ENCODE data around the gene TMEM132D. TPM values are rescaled to one million over a fixed set of nuclear protein-coding genes. Genes with fewer than 3 reads are reported as not detected.

Gene TMEM132D
- polyA plus RNA-seq, 1 donor from 2014 or later, result 1.3 TPM

GRCh38 chr12:129791396-129791795, 112.4 kb downstream of the TMEM132D start (continued):
- TF ChIP-seq MXI1 (conservative IDR thresholded peaks at IDR 0.05; ENCODE audit: poor library complexity, severe bottlenecking), result no peak
- no peak for TF ChIP-seq EP300 (conservative IDR thresholded peaks at IDR 0.05; ENCODE audit: poor library complexity, severe bottlenecking)

DNA sequence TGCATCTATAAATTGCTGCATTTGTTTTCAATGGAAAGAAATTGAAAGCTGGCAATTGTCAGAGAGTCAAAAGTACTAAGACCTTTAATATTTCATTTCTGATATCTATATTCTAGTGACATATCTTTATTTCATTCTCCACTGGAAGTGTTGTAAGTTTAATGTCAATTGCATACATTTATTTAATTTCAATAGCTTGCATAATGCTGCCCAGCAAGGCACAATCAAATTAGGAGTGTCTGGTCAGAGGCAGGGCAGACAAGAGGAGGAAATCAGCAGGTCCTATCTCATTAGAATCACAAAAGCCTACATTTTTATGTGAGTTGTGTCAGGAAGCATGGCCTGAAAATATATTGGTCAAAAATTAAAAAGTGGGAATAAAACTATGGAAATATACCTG, 112.9 kb downstream of the TMEM132D start:
- Histone ChIP-seq H2AFZ (ENCODE audit: low read depth, low read length) (no peak overlapping the region), H3K27me3 (ENCODE audit: insufficient read depth, low read depth, low read length) (no peaks in the 10 kb centered on the region), H3K36me3 (ENCODE audit: insufficient read depth, low read length) (no peaks in the 10 kb centered on the region), H3K9ac (ENCODE audit: low read length) (no peak overlapping the region), H3F3A (ENCODE audit: insufficient read depth, low read length, poor library complexity, severe bottlenecking) (no peaks in the 10 kb centered on the region), H3K9me3 (ENCODE audit: low read length) (no peaks in the 10 kb centered on the region), H3K9me2 (ENCODE audit: insufficient read depth, low read length) (no peaks in the 10 kb centered on the region), H3K79me2 (replicated peaks; ENCODE audit: insufficient read depth, low read length) (no peaks in the 10 kb centered on the region), H3K4me3 (ENCODE audit: low read length) (no peak overlapping the region), H3K27ac (ENCODE audit: low read length) (no peak overlapping the region), H4K20me1 (ENCODE audit: insufficient read depth) (no peaks in the 10 kb centered on the region), H3K4me2 (ENCODE audit: low read length) (no peak overlapping the region)
- no peak for TF ChIP-seq POLR2AphosphoS5 (IDR thresholded peaks at IDR 0.05)
- TF ChIP-seq SMC3 (conservative IDR thresholded peaks at IDR 0.05; ENCODE audit: poor library complexity), result no peak
- no peak for TF ChIP-seq MXI1 (conservative IDR thresholded peaks at IDR 0.05; ENCODE audit: poor library complexity, severe bottlenecking)
- TF ChIP-seq, protein P1, sequence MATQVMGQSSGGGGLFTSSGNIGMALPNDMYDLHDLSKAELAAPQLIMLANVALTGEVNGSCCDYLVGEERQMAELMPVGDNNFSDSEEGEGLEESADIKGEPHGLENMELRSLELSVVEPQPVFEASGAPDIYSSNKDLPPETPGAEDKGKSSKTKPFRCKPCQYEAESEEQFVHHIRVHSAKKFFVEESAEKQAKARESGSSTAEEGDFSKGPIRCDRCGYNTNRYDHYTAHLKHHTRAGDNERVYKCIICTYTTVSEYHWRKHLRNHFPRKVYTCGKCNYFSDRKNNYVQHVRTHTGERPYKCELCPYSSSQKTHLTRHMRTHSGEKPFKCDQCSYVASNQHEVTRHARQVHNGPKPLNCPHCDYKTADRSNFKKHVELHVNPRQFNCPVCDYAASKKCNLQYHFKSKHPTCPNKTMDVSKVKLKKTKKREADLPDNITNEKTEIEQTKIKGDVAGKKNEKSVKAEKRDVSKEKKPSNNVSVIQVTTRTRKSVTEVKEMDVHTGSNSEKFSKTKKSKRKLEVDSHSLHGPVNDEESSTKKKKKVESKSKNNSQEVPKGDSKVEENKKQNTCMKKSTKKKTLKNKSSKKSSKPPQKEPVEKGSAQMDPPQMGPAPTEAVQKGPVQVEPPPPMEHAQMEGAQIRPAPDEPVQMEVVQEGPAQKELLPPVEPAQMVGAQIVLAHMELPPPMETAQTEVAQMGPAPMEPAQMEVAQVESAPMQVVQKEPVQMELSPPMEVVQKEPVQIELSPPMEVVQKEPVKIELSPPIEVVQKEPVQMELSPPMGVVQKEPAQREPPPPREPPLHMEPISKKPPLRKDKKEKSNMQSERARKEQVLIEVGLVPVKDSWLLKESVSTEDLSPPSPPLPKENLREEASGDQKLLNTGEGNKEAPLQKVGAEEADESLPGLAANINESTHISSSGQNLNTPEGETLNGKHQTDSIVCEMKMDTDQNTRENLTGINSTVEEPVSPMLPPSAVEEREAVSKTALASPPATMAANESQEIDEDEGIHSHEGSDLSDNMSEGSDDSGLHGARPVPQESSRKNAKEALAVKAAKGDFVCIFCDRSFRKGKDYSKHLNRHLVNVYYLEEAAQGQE (IDR thresholded peaks at IDR 0.05; ENCODE audit: borderline replicate concordance), result no peak
- no peak for TF ChIP-seq TAF1 (IDR thresholded peaks at IDR 0.05; ENCODE audit: low read depth)
- TF ChIP-seq EZH2 (IDR thresholded peaks at IDR 0.05; ENCODE audit: borderline replicate concordance, insufficient read depth, low read length, poor library complexity, severe bottlenecking), result no peak
- TF ChIP-seq CTCF (IDR thresholded peaks at IDR 0.05; ENCODE audit: poor library complexity, severe bottlenecking), result no peak
- TF ChIP-seq EP300 (conservative IDR thresholded peaks at IDR 0.05; ENCODE audit: poor library complexity, severe bottlenecking), result no peak
- no peak for TF ChIP-seq RAD21 (conservative IDR thresholded peaks at IDR 0.05)

GRCh38 chr12:129790331-129790730, 113.5 kb downstream of the TMEM132D start:
- no peaks in the 10 kb centered on the region for H3K9me3 ChIP-seq (ENCODE audit: low read length)
- H3K79me2 ChIP-seq (replicated peaks; ENCODE audit: insufficient read depth, low read length), result no peaks in the 10 kb centered on the region
- no peaks in the 10 kb centered on the region for H3F3A ChIP-seq (ENCODE audit: insufficient read depth, low read length, poor library complexity, severe bottlenecking)
- H3K9ac ChIP-seq (ENCODE audit: low read length), result no peak overlapping the region
- H3K27me3 ChIP-seq (ENCODE audit: insufficient read depth, low read depth, low read length), result no peaks in the 10 kb centered on the region
- no peak overlapping the region for H3K4me3 ChIP-seq (ENCODE audit: low read length)
- H4K20me1 ChIP-seq (ENCODE audit: insufficient read depth), result no peaks in the 10 kb centered on the region
- H3K4me2 ChIP-seq (ENCODE audit: low read length), result no peak overlapping the region
- no peaks in the 10 kb centered on the region for H3K9me2 ChIP-seq (ENCODE audit: insufficient read depth, low read length)
- no peak overlapping the region for H2AFZ ChIP-seq (ENCODE audit: low read depth, low read length)
- no peaks in the 10 kb centered on the region for H3K36me3 ChIP-seq (ENCODE audit: insufficient read depth, low read length)
- no peak overlapping the region for H3K27ac ChIP-seq (ENCODE audit: low read length)
- TF ChIP-seq EP300 (conservative IDR thresholded peaks at IDR 0.05; ENCODE audit: poor library complexity, severe bottlenecking) (no peak), RAD21 (conservative IDR thresholded peaks at IDR 0.05) (no peak), TAF1 (IDR thresholded peaks at IDR 0.05; ENCODE audit: low read depth) (no peak), CTCF (IDR thresholded peaks at IDR 0.05; ENCODE audit: poor library complexity, severe bottlenecking) (no peak), MXI1 (conservative IDR thresholded peaks at IDR 0.05; ENCODE audit: poor library complexity, severe bottlenecking) (no peak), SMC3 (conservative IDR thresholded peaks at IDR 0.05; ENCODE audit: poor library complexity) (no peak), EZH2 (IDR thresholded peaks at IDR 0.05; ENCODE audit: borderline replicate concordance, insufficient read depth, low read length, poor library complexity, severe bottlenecking) (no peak), POLR2AphosphoS5 (IDR thresholded peaks at IDR 0.05) (no peak)
- TF ChIP-seq, protein P1 (IDR thresholded peaks at IDR 0.05; ENCODE audit: borderline replicate concordance), result no peak

Measured in neural cell (in vitro differentiated cells).